ENCODE data around the gene TECPR1.

The TECPR1 gene

DNA sequence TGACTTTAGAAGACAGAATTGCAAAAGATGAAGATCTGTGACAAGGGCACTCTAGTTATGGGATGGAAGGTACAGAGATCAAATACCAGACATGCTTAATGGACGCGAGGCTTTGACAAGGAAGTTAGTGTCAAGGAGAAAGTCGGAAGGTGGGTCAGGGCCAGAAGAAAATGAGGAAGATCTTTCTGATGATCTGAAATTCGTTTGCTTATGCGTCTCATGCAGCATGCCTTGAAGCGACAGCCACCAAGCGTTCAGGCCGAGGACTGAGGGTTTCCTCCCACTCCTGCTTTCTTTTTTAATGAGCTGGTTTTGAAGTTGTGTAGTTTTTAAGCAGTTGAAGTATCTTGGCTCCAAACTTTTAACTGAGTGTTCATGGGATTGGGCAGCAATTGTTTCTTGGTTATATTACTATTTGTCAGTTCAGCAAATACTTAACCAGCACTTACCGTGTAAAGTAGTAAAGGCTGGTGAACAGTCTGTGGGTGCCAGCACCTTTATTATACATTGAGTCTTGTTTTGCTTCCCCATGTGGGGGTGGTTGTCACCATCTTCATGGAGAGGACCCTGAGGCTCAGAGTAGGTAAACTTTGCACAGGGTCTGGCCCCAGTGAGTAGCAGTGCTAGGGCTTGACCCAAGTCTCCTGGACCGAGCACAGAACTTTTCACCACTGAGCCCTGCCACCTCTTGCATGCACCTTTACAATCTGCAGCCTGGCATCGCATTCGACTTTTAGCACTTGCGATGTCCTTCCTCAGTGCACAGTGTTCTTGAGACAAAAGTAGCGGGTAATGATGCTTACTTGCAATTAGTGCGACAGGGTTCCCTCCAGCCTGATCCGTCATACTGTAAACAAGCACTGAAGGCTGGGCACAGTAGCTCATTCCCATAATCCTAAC, 55.1 kb downstream of the TECPR1 start:
- H3K27ac ChIP-seq = no peak overlapping the region
- TF ChIP-seq, protein P1, sequence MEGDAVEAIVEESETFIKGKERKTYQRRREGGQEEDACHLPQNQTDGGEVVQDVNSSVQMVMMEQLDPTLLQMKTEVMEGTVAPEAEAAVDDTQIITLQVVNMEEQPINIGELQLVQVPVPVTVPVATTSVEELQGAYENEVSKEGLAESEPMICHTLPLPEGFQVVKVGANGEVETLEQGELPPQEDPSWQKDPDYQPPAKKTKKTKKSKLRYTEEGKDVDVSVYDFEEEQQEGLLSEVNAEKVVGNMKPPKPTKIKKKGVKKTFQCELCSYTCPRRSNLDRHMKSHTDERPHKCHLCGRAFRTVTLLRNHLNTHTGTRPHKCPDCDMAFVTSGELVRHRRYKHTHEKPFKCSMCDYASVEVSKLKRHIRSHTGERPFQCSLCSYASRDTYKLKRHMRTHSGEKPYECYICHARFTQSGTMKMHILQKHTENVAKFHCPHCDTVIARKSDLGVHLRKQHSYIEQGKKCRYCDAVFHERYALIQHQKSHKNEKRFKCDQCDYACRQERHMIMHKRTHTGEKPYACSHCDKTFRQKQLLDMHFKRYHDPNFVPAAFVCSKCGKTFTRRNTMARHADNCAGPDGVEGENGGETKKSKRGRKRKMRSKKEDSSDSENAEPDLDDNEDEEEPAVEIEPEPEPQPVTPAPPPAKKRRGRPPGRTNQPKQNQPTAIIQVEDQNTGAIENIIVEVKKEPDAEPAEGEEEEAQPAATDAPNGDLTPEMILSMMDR (conservative IDR thresholded peaks at IDR 0.05; ENCODE audit: low read depth) = no peak
- ChIA-PET POLR2A (ENCODE audit: low non-redundant PET) (no interaction called here), CTCF (interaction anchor here (0.5 kb wide), 1 partner anchor 40 kb away, joined by 3 read pairs; no protein-coding TSS in a partner anchor)
- DNase-seq (ENCODE audit: low spot score) = no peak

DNA sequence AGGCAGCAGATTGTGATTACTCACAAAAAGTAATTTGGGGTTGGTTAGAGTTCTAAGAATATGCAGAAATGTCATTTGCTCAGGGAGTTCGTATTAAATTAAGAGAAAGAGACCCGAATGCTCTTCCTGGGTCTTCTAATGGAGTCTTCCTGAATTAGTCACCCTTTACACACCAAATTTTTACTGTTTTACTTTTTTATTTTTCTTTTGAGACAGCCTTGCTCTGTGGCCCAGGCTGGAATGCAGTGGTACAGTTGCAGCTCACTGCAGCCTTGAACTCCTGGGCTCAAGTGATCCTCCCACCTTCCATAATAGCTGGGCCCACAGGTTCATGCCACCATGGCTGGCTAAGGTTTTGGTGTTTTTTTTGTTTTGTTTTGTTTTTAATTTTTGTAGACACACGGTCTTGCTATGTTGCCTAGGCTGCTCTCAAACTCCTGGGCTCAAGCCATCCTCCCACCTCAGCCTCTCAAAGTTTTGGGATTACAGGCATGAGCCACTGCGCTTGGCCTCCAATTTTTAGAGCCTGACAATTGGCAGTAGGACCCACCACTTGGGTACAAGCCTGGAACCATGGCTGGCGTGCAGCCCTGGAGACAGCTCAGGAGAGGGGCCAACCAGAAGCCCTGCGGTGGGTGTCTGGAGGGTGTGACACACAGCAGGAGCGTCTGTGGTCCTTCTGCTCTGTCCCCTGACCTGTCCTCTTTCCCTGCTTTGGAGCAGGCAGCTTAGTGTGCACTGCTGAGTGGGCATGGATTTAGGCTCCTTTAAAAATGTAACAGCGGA, 57.2 kb downstream of the TECPR1 start:
- no peak overlapping the region for H3K27ac ChIP-seq
- TF ChIP-seq, protein P1 (conservative IDR thresholded peaks at IDR 0.05; ENCODE audit: low read depth) = no peak
- POLR2A ChIA-PET (ENCODE audit: low non-redundant PET) = no interaction called here
- CTCF ChIA-PET = no interaction called here
- DNase-seq (ENCODE audit: low spot score) = no peak

DNA sequence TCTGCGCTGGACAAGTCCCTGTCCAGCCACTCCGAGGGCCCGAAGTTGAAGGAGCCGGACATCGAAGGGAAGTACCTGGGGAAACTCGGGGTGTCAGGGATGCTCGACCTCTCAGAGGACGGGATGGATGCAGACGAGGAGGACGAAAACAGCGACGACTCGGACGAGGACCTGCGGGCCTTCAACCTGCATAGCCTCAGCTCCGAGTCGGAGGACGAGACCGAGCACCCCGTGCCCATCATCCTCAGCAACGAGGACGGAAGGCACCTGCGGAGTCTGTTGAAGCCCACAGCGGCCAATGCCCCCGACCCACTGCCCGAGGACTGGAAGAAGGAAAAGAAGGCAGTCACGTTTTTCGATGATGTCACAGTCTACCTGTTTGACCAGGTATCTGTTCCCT, 57.8 kb downstream of the TECPR1 start:
- DNase-seq (ENCODE audit: low spot score) = no peak
- TF ChIP-seq, protein P1 (conservative IDR thresholded peaks at IDR 0.05; ENCODE audit: low read depth) = no peak
- CTCF ChIA-PET = no interaction called here
- POLR2A ChIA-PET (ENCODE audit: low non-redundant PET) = no interaction called here
- no peak overlapping the region for H3K27ac ChIP-seq

DNA sequence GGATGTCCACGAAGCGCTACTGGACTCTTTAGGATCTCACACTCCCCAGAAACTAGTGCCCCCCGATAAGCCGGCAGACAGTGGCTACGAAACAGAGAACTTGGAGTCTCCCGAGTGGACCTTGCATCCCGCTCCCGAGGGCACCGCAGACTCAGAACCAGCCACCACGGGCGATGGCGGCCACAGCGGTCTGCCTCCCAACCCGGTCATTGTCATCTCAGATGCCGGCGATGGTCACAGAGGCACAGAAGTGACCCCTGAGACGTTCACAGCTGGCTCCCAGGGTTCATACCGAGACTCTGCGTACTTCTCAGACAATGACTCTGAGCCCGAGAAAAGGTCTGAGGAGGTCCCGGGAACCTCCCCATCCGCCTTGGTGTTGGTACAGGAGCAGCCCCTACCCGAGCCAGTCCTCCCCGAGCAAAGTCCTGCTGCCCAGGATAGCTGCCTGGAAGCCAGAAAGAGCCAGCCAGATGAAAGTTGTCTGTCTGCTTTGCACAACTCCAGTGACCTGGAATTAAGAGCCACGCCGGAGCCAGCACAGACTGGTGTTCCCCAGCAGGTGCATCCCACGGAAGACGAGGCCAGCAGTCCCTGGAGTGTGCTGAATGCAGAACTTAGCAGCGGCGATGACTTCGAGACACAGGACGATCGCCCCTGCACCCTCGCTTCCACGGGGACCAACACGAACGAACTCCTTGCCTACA, 58.4 kb downstream of the TECPR1 start:
- CTCF ChIA-PET = interaction anchor here (1.2 kb wide), 1 partner anchor 25 kb away, joined by 3 read pairs; no protein-coding TSS in a partner anchor
- TF ChIP-seq, protein P1 (conservative IDR thresholded peaks at IDR 0.05; ENCODE audit: low read depth) = no peak
- no peak for DNase-seq (ENCODE audit: low spot score)
- no peak overlapping the region for H3K27ac ChIP-seq
- POLR2A ChIA-PET (ENCODE audit: low non-redundant PET) = no interaction called here

DNA sequence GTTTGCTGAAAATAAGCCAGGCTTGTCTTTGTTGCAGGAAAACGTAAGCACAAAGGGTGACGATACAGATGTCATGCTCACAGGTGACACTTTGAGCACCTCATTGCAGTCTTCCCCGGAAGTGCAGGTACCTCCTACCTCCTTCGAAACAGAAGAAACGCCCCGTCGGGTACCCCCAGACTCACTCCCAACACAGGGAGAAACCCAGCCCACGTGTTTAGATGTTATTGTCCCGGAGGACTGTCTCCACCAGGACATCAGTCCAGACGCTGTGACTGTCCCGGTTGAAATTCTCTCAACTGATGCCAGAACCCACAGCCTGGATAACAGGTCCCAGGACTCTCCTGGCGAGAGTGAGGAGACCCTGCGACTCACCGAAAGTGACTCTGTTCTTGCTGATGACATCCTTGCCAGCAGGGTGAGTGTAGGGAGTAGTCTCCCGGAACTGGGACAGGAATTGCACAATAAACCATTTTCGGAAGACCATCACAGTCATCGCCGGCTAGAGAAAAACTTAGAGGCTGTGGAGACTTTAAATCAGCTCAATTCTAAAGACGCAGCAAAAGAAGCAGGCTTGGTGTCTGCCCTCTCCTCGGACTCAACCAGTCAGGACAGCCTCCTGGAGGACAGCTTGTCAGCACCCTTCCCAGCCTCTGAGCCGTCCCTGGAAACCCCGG, 59.1 kb downstream of the TECPR1 start:
- ChIA-PET CTCF (interaction anchor here (0.6 to 1.2 kb wide), 2 partner anchors 24 to 27 kb away, joined by 3 to 4 read pairs; no protein-coding TSS in a partner anchor), POLR2A (ENCODE audit: low non-redundant PET) (no interaction called here)
- H3K27ac ChIP-seq = no peak overlapping the region
- TF ChIP-seq, protein P1 (conservative IDR thresholded peaks at IDR 0.05; ENCODE audit: low read depth) = no peak
- DNase-seq (ENCODE audit: low spot score) = no peak
